Skin epidermis (tissue), 12 donors: ENCODE measurements around the gene COX15.

ENCODE experiments used
- H3K27ac ChIP-seq, 21 experiments: fragments of 200-600 bp; sonication (generic) in 11 of 21; one replicate each; pipeline ENCODE4 v1.5.0; 2020; ENCODE audit warnings: mild to moderate bottlenecking in 3 of 21, inconsistent platforms in 2 of 21, moderate library complexity in 2 of 21
- H3K4me3 ChIP-seq, 7 experiments: fragments of 200-600 bp; sonication (generic) in 2 of 7; one replicate each; pipeline ENCODE4 v1.5.0; 2020; ENCODE audit warnings: inconsistent platforms in 2 of 7, mild to moderate bottlenecking in 2 of 7, moderate library complexity in 1 of 7

Gene COX15

GRCh38 chr10:99682752-99683151 lies 49.2 kb downstream of the COX15 start:
- Histone ChIP-seq H3K4me3 (no peak overlapping the region), H3K27ac (peak overlapping the region in 3 of 21 experiments; percentile 18 to 47 (median 28))
